ENCODE results near the gene OR52E2. TPM values are rescaled to one million over a fixed set of nuclear protein-coding genes. Genes with fewer than 3 reads are reported as not detected.

OR52E2 gene
- polyA plus RNA-seq, 1 donor (not counting 4 experiments of a cell fraction or from before 2014, with no cell fraction given), result not detected

DNA sequence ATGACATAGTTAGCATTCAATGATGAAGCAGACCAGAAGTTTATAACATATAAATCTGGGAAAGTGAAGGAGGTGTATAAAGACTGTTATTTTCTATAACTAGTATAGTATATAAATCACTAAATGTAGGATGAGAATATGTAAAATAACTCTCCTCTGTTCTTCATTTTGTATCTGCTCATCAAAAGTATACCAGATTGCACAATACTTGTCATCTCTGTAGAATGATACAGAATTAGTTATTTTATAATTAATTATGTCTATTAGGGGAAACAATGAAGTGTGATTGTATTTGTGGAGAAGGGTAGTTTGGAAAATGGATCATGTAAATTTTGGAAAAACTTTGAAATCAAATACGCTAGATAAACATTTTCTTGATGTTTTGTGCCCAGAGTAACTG is 46.4 kb downstream of the OR52E2 start:
- DNase-seq (ENCODE audit: low read depth, low spot score), result no peak
- Histone ChIP-seq H3K36me3 (ENCODE audit: control insufficient read depth in 2 of 2, extremely low read depth in 1 of 2, insufficient read depth in 2 of 2, low read length in 2 of 2) (no peaks in the 10 kb centered on the region), H3K9me3 (ENCODE audit: control insufficient read depth, low read depth, low read length) (no peaks in the 10 kb centered on the region), H3K79me2 (ENCODE audit: control insufficient read depth, insufficient read depth, low read length) (no peaks in the 10 kb centered on the region), H2AFZ (ENCODE audit: control insufficient read depth, low read length) (no peak overlapping the region), H3K27ac (ENCODE audit: control insufficient read depth, insufficient read depth, low read length) (no peak overlapping the region), H3K4me3 (ENCODE audit: control insufficient read depth in 2 of 3, extremely low read depth in 1 of 3, insufficient read depth in 2 of 3, low read depth in 1 of 3, low read length in 3 of 3) (no peak overlapping the region), H3K27me3 (ENCODE audit: control insufficient read depth, extremely low read depth, insufficient read depth, low read length) (no peaks in the 10 kb centered on the region), H3K4me1 (ENCODE audit: control insufficient read depth, extremely low read depth, insufficient read depth, low read length) (no peaks in the 10 kb centered on the region), H3K9ac (ENCODE audit: control insufficient read depth, extremely low read depth, insufficient read depth, low read length) (no peak overlapping the region), H3K9me1 (ENCODE audit: control insufficient read depth, extremely low read depth, insufficient read depth, low read length) (no peaks in the 10 kb centered on the region), H4K20me1 (ENCODE audit: control insufficient read depth, extremely low read depth, insufficient read depth, low read length) (no peaks in the 10 kb centered on the region), H3K4me2 (ENCODE audit: control insufficient read depth, extremely low read depth, insufficient read depth, low read depth, low read length) (no peak overlapping the region)
- dilution Hi-C loops (cut with MboI; ENCODE audit: extremely low pct_ligation_motif_present, low sequenced_read_pairs), result no loop called here
- TF ChIP-seq EZH2 (IDR thresholded peaks at IDR 0.05; ENCODE audit: low read length), result no peak
- no peak for TF ChIP-seq CTCF (optimal IDR thresholded peaks at IDR 0.05 in 1 of 3, IDR thresholded peaks at IDR 0.05 in 1 of 3, conservative IDR thresholded peaks at IDR 0.05 in 1 of 3; ENCODE audit: extremely low read depth in 1 of 3, insufficient read depth in 2 of 3, low read length in 3 of 3)
- no peak for FAIRE-seq

DNA sequence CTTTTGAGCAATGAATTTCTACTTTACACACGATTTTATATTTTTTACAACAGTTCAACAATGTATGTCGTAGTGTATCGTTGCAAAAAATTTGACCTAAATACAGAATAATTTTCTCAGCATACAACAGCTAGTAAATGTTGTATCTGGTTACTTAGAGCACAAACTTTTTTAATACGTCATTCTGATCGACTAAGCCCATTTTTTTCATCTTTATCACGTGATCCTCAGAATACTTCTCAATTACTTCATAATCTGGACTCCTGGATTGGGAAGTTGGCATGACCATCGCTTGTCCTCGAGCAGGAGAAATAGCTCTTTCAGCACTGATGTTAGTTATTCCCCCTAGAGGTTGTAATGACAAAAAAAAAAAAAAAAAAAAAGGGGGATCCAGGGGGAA is 48.2 kb downstream of the OR52E2 start:
- FAIRE-seq, result no peak
- Histone ChIP-seq H4K20me1 (ENCODE audit: control insufficient read depth, extremely low read depth, insufficient read depth, low read length) (no peaks in the 10 kb centered on the region), H3K9me3 (ENCODE audit: control insufficient read depth, low read depth, low read length) (no peaks in the 10 kb centered on the region), H3K79me2 (ENCODE audit: control insufficient read depth, insufficient read depth, low read length) (no peaks in the 10 kb centered on the region), H3K4me2 (ENCODE audit: control insufficient read depth, extremely low read depth, insufficient read depth, low read depth, low read length) (no peak overlapping the region), H3K4me3 (ENCODE audit: control insufficient read depth in 2 of 3, extremely low read depth in 1 of 3, insufficient read depth in 2 of 3, low read depth in 1 of 3, low read length in 3 of 3) (no peak overlapping the region), H3K9ac (ENCODE audit: control insufficient read depth, extremely low read depth, insufficient read depth, low read length) (no peak overlapping the region), H3K27ac (ENCODE audit: control insufficient read depth, insufficient read depth, low read length) (no peak overlapping the region), H2AFZ (ENCODE audit: control insufficient read depth, low read length) (no peak overlapping the region), H3K9me1 (ENCODE audit: control insufficient read depth, extremely low read depth, insufficient read depth, low read length) (no peaks in the 10 kb centered on the region), H3K27me3 (ENCODE audit: control insufficient read depth, extremely low read depth, insufficient read depth, low read length) (no peaks in the 10 kb centered on the region), H3K36me3 (ENCODE audit: control insufficient read depth in 2 of 2, extremely low read depth in 1 of 2, insufficient read depth in 2 of 2, low read length in 2 of 2) (no peaks in the 10 kb centered on the region), H3K4me1 (ENCODE audit: control insufficient read depth, extremely low read depth, insufficient read depth, low read length) (no peaks in the 10 kb centered on the region)
- dilution Hi-C loops (cut with MboI; ENCODE audit: extremely low pct_ligation_motif_present, low sequenced_read_pairs), result no loop called here
- no peak for TF ChIP-seq EZH2 (IDR thresholded peaks at IDR 0.05; ENCODE audit: low read length)
- TF ChIP-seq CTCF (optimal IDR thresholded peaks at IDR 0.05 in 1 of 3, IDR thresholded peaks at IDR 0.05 in 1 of 3, conservative IDR thresholded peaks at IDR 0.05 in 1 of 3; ENCODE audit: extremely low read depth in 1 of 3, insufficient read depth in 2 of 3, low read length in 3 of 3), result no peak
- no peak for DNase-seq (ENCODE audit: low read depth, low spot score)

Other genes with a start within 250 kb of the OR52E2 start
- not detected in 3 replicates for gene OR51F2, start 238.3 kb downstream of the OR52E2 start, polyA plus RNA-seq
- not detected in 3 replicates for gene OR51S1, start 210.4 kb downstream of the OR52E2 start, polyA plus RNA-seq
- gene OR51T1, start 177.7 kb downstream of the OR52E2 start, polyA plus RNA-seq, result not detected in 3 replicates
- gene OR51A7, start 155.8 kb downstream of the OR52E2 start, polyA plus RNA-seq, result not detected in 3 replicates
- gene OR51G2, start 140.3 kb downstream of the OR52E2 start, polyA plus RNA-seq, result not detected in 3 replicates
- gene OR51G1, start 135.3 kb downstream of the OR52E2 start, polyA plus RNA-seq, result not detected in 3 replicates
- not detected in 3 replicates for gene OR51A4, start 112.0 kb downstream of the OR52E2 start, polyA plus RNA-seq
- not detected in 3 replicates for gene OR51A2, start 103.9 kb downstream of the OR52E2 start, polyA plus RNA-seq
- gene OR51L1, start 64.8 kb downstream of the OR52E2 start, polyA plus RNA-seq, result not detected in 3 replicates
- not detected in 3 replicates for gene OR52J3, start 13.1 kb downstream of the OR52E2 start, polyA plus RNA-seq
- not detected in 3 replicates for gene OR52E1, start 9.9 kb upstream of the OR52E2 start, polyA plus RNA-seq
- gene OR52A5, start 78.7 kb upstream of the OR52E2 start, polyA plus RNA-seq, result not detected in 3 replicates
- gene OR52A1, start 95.1 kb upstream of the OR52E2 start, polyA plus RNA-seq, result not detected in 3 replicates
- gene OR51V1, start 141.1 kb upstream of the OR52E2 start, polyA plus RNA-seq, result not detected in 3 replicates
- gene HBB, start 167.4 kb upstream of the OR52E2 start, polyA plus RNA-seq, result not detected in 3 replicates
- not detected in 3 replicates for gene HBD, start 174.9 kb upstream of the OR52E2 start, polyA plus RNA-seq
- gene HBG1, start 190.2 kb upstream of the OR52E2 start, polyA plus RNA-seq, result 0.30 to 0.31 TPM in 2 of 3 replicates, not detected in the other
- 0.50 to 0.73 TPM (median 0.61 TPM) in 3 replicates for gene HBG2, start 195.2 kb upstream of the OR52E2 start, polyA plus RNA-seq
- 0.19 to 0.26 TPM in 2 of 3 replicates, not detected in the other for gene HBE1, start 210.3 kb upstream of the OR52E2 start, polyA plus RNA-seq
- not detected in 3 replicates for gene OR51B4, start 242.3 kb upstream of the OR52E2 start, polyA plus RNA-seq

Data from keratinocyte (primary cell).